GM12878 (cell line): Measurements from ENCODE around the gene GJC3. TPM values are rescaled to one million over a fixed set of nuclear protein-coding genes. Genes with fewer than 3 reads are reported as not detected.

Experiments
- ATAC-seq: fragments of 200-7000 bp; cut with Tn5 transposase; 3 replicates; pipeline ENCODE4 v1.9.1; 2020; ENCODE audit warnings: mild to moderate bottlenecking, moderate library complexity
- BruUV-seq: library from RNA; stranded (reverse); fragments of 400-500 nt; replicated peaks from 2 replicates; lab custom pipeline; 2021; lab: Mats Ljungman, UMichigan
- CTCF ChIA-PET: fragments of 300-600 bp; sonication (Branson Sonifier 250); formaldehyde crosslinking; extraction: SDS; loops from one replicate; lab custom pipeline; 2021; ENCODE audit warnings: inconsistent platforms; lab: Yijun Ruan, JAX
- POLR2A ChIA-PET: fragments of 350-600 bp; formaldehyde crosslinking; extraction: SDS; loops from one replicate; lab custom pipeline; 2021; ENCODE audit warnings: inconsistent platforms; lab: Charles Lee
- RAD21 ChIA-PET: fragments of 300-600 bp; sonication (Branson Sonifier 250); formaldehyde crosslinking; loops from one replicate; lab custom pipeline; 2023; ENCODE audit warnings: antibody characterized with exemption; ENCODE audit not compliant: unreplicated experiment; lab: Charles Lee
- SMC1A ChIA-PET: fragments of 300-600 bp; sonication (Branson Sonifier 250); formaldehyde crosslinking; loops from one replicate; lab custom pipeline; 2023; ENCODE audit not compliant: unreplicated experiment, uncharacterized antibody; lab: Charles Lee
- DNase-seq: peaks from one replicate; pipeline ENCODE4 v3.0.0-alpha.2; 2011; ENCODE audit warnings: low read depth, low spot score
- FAIRE-seq: peaks from 3 replicates; lab custom pipeline; 2011; peaks lifted over from hg19 to GRCh38; lab: Jason Lieb, UNC
- H2AFZ ChIP-seq: 2 replicates; pipeline ENCODE4 v1.6.0; 2011; ENCODE audit warnings: low read depth, low read length, control low read depth; ENCODE audit not compliant: control insufficient read depth
- H3K27ac ChIP-seq: 2 replicates; pipeline ENCODE4 v1.5.1; 2011; ENCODE audit warnings: control low read depth; ENCODE audit not compliant: control insufficient read depth, insufficient read depth
- H3K27me3 ChIP-seq, 2 experiments: replicated peaks in 1 of 2; 2 replicates each; pipeline versions ENCODE4 v1.6.0 to v1.6.1; 2011; ENCODE audit warnings: low read length in 1 of 2; ENCODE audit not compliant: control insufficient read depth in 2 of 2, insufficient read depth in 2 of 2
- H3K36me3 ChIP-seq, 2 experiments: 2 replicates each; pipeline ENCODE4 v1.5.1; 2011; ENCODE audit warnings: low read length in 1 of 2; ENCODE audit not compliant: control insufficient read depth in 2 of 2, insufficient read depth in 2 of 2
- H3K4me1 ChIP-seq: 2 replicates; pipeline ENCODE4 v1.6.1; 2011; ENCODE audit warnings: mild to moderate bottlenecking, low read length, moderate library complexity, mixed read lengths; ENCODE audit not compliant: control insufficient read depth, insufficient read depth
- H3K4me2 ChIP-seq: 2 replicates; pipeline ENCODE4 v1.6.0; 2011; ENCODE audit warnings: control low read depth; ENCODE audit not compliant: control insufficient read depth, insufficient read depth
- H3K4me3 ChIP-seq: fragments of 200-600 bp; sonication (generic); 2 replicates; pipeline ENCODE4 v1.5.1; 2016
- H3K79me2 ChIP-seq: 2 replicates; pipeline ENCODE4 v1.6.0; 2011; ENCODE audit warnings: low read length; ENCODE audit not compliant: control insufficient read depth, insufficient read depth
- H3K9ac ChIP-seq: 2 replicates; pipeline ENCODE4 v1.8.0; 2011; ENCODE audit warnings: low read length, control low read depth, mixed read lengths; ENCODE audit not compliant: control insufficient read depth, insufficient read depth
- H3K9me3 ChIP-seq: replicated peaks from 3 replicates; pipeline ENCODE4 v1.5.1; 2011; ENCODE audit warnings: mild to moderate bottlenecking, low read length; ENCODE audit not compliant: control insufficient read depth, insufficient read depth
- H4K20me1 ChIP-seq: 2 replicates; pipeline ENCODE4 v1.6.0; 2011; ENCODE audit not compliant: control insufficient read depth, insufficient read depth
- BMI1 ChIP-seq: fragments of 450-650 bp; IDR thresholded peaks from 2 replicates; pipeline ENCODE4 v1.6.1; 2016; ENCODE audit warnings: mild to moderate bottlenecking, moderate library complexity, borderline replicate concordance
- BRCA1 ChIP-seq: IDR thresholded peaks from 2 replicates; pipeline ENCODE4 v1.6.1; 2011; ENCODE audit warnings: low read depth, low read length, improper control_type of control experiment
- KLF5 ChIP-seq: fragments of 450-650 bp; IDR thresholded peaks from 2 replicates; pipeline ENCODE4 v1.6.1; 2014; ENCODE audit warnings: mild to moderate bottlenecking; ENCODE audit not compliant: partially characterized antibody
- LARP7 ChIP-seq: fragments of 450-650 bp; IDR thresholded peaks from 2 replicates; pipeline ENCODE4 v1.6.1; 2017; ENCODE audit warnings: mild to moderate bottlenecking
- MTA2 ChIP-seq: fragments of 450-650 bp; IDR thresholded peaks from 2 replicates; pipeline ENCODE4 v1.6.1; 2016; ENCODE audit warnings: low read depth, mild to moderate bottlenecking, moderate library complexity
- NRF1 ChIP-seq: conservative IDR thresholded peaks from 2 replicates; pipeline ENCODE4 v1.6.1; 2011; ENCODE audit warnings: mild to moderate bottlenecking, low read depth, low read length, improper control_type of control experiment
- POU2F2 ChIP-seq: IDR thresholded peaks from 3 replicates; pipeline ENCODE4 v1.6.1; 2011; ENCODE audit warnings: low read depth, mild to moderate bottlenecking, low read length, borderline replicate concordance
- RBBP5 ChIP-seq: fragments of 200-600 bp; sonication (generic); conservative IDR thresholded peaks from 2 replicates; pipeline ENCODE4 v1.6.1; 2016
- SIX5 ChIP-seq: IDR thresholded peaks from 2 replicates; pipeline ENCODE4 v1.6.1; 2011; ENCODE audit warnings: mild to moderate bottlenecking, low read depth, low read length, moderate library complexity; ENCODE audit not compliant: severe bottlenecking
- TARDBP ChIP-seq: IDR thresholded peaks from 2 replicates; pipeline ENCODE4 v1.6.1; 2016; ENCODE audit warnings: borderline replicate concordance
- TCF3 ChIP-seq: IDR thresholded peaks from 2 replicates; pipeline ENCODE4 v1.6.1; 2012; ENCODE audit warnings: low read depth, mild to moderate bottlenecking, low read length, borderline replicate concordance; ENCODE audit not compliant: insufficient read depth
- WGBS: methylation state at CpG from one replicate; pipeline ENCODE4 v1.1.6; 2016; ENCODE audit warnings: low lambda C conversion rate; ENCODE audit not compliant: insufficient replicate concordance, insufficient coverage; ENCODE audit errors: missing lambda C conversion rate; 5-methylcytosine and 5-hydroxymethylcytosine counted together
- in situ Hi-C: fragments of 300-500 bp; cut with MboI; formaldehyde crosslinking; loops from 9 replicates; pipeline ENCODE4 v1.14.3; 2018; ENCODE audit warnings: mixed read lengths
- intact Hi-C: fragments of 100-400 bp; cut with micrococcal nuclease; formaldehyde crosslinking; loops from one replicate; pipeline ENCODE4 v1.14.2; 2022; ENCODE audit not compliant: unreplicated experiment
- polyA plus RNA-seq, 11 experiments: library from polyadenylated mRNA; depleted of rRNA in 4 of 11; unstranded in 6 of 11; stranded (reverse) in 5 of 11; fragments of >200 nt; fragmentation: Nextera tagmentation in 4 of 11; fragmentation: Illumina TruSeq in 1 of 11; extraction: Ambion mirVana in 4 of 11; extraction: Trizol in 1 of 11; gene quantifications; 1 replicate in 1 of 11; 2 replicates in 10 of 11; pipeline versions ENCODE4 v1.2.1 to v1.2.3, GENCODE V29; 2011 to 2016; ENCODE audit warnings: inconsistent platforms in 2 of 11, missing spikeins in 2 of 11, low read depth in 1 of 11
- total RNA-seq, 4 experiments: library from RNA; depleted of rRNA in 3 of 4; stranded (reverse); fragments of >200 nt in 3 of 4; fragmentation: Illumina TruSeq in 1 of 4; extraction: Trizol in 1 of 4; gene quantifications; 2 replicates each; pipeline versions ENCODE4 v1.2.1 to v1.2.3, GENCODE V29; 2013 to 2021
- TF ChIP-seq, protein P1 (sequence below): IDR thresholded peaks from 2 replicates; pipeline ENCODE4 v1.6.1; 2011; ENCODE audit warnings: borderline replicate concordance, low read depth, mild to moderate bottlenecking, moderate library complexity, mixed read lengths, low read length; ENCODE audit not compliant: insufficient read depth; ENCODE audit errors: extremely low read length
- TF ChIP-seq, protein P2 (sequence below): IDR thresholded peaks from 2 replicates; pipeline ENCODE4 v1.6.1; 2012; ENCODE audit warnings: improper control_type of control experiment, low read depth, low read length; ENCODE audit not compliant: insufficient replicate concordance
- TF ChIP-seq, protein P3 (sequence below): IDR thresholded peaks from 2 replicates; pipeline ENCODE4 v1.6.1; 2011; ENCODE audit warnings: low read depth, mild to moderate bottlenecking, low read length, moderate library complexity, borderline replicate concordance; ENCODE audit errors: extremely low read depth

GJC3 gene
- total and polyA plus RNA-seq, 10 of the 15 experiments (the other 5 are each of a cell fraction or from before 2014, with no cell fraction given) = 0.06 to 0.18 (median 0.09) TPM; not detected in 6

DNA sequence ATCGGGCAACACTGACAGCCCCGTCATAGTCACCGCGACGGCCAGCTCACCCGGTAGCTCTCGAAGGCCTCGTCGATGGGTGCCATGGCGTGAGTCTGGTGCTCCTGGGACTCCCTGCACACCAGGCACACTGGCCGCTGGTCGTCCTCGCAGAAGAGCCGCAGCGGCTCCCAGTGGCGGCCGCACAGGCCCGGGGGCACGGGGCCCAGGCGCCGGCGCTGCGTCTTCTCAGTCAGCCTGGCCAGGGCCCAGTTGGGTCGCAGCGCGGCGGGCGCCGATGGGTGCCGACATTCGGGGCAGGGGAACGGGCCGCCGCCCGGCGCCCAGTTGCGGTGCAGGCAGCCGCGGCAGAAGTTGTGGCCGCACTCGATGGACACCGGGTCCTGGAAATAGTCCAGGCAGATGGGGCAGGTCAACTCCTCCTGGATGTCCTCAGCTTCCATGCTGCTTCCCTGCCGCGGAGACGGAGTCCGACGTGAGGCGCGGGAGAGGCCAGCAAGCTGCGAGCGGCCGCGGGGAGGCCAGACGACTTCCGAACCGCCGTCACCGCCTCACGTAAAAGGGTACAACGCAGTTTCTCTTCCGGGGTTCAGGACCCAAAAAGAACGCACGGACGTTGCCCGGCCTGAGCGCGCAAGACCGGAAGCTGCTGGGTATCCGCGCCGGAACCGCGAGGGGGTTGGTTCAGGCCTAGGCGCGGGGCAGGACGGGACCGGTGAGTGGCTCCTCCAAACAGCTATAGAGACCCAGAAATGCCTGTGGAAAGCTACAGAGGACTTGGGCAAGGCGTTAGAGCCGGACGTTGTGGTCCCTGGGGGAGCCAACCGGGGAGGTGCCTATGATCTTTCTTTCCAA, 10.2 kb downstream of the GJC3 start, which contains the start of gene TRIM4:
TRIM4 (minus strand) TSS at position 572 of the 855 bp plus-strand sequence; CDS start at position 443, 129 bp downstream.
- ChIA-PET RAD21 (interaction anchor here (0.9 to 2.8 kb wide), 8 partner anchors 71 to 362 kb away, joined by 3 to 11 read pairs (median 4); partner anchors contain the start of genes AP4M1 and ZKSCAN1), CTCF (interaction anchor here (0.6 to 9.7 kb wide), 17 partner anchors 10 to 552 kb away, joined by 3 to 178 read pairs (median 3); partner anchors contain the start of genes ZKSCAN1 and ZSCAN21), POLR2A (interaction anchor here (0.7 to 3.0 kb wide), 14 partner anchors 10 to 510 kb away, joined by 3 to 14 read pairs (median 4); partner anchors contain the start of genes BUD31, FAM200A, MCM7 and PDAP1), SMC1A (interaction anchor here (0.6 to 8.7 kb wide), 9 partner anchors 9 to 211 kb away, joined by 3 to 86 read pairs (median 4); partner anchors contain the start of gene MBLAC1)
- H3K27me3 ChIP-seq = no peaks in the 10 kb centered on the region
- WGBS = under 1% methylated on average over 81 of the region's 81 CpGs
- no peaks in the 10 kb centered on the region; the same call in 2 of the 3 replicates for H3K9me3 ChIP-seq
- H3K79me2 ChIP-seq = peaks cover 44% of the 10 kb centered on the region
- peak within 1 kb of the TSS; percentile 88 for H3K9ac ChIP-seq
- peak within 1 kb of the TSS; percentile 81 for H3K4me3 ChIP-seq
- in situ Hi-C loops (loop anchor here (5.0 kb wide), 1 partner anchor 73 kb away; no protein-coding TSS in a partner anchor), intact Hi-C loops (loop anchor here (5.0 to 10.0 kb wide), 2 partner anchors 128 to 166 kb away; partner anchors contain the start of genes COPS6, ZNF3 and ZSCAN21)
- peak; percentile 71 for FAIRE-seq
- H3K27ac ChIP-seq = peak within 1 kb of the TSS; percentile 79
- H3K36me3 ChIP-seq = no peaks in the 10 kb centered on the region; a peak in 2 of 4 replicates
- H3K4me1 ChIP-seq = no peaks in the 10 kb centered on the region
- H4K20me1 ChIP-seq = no peaks in the 10 kb centered on the region
- H2AFZ ChIP-seq = peak within 1 kb of the TSS; percentile 89
- peak; percentile 99 for ATAC-seq
- H3K4me2 ChIP-seq = peak within 1 kb of the TSS; percentile 90
- DNase-seq = peak; percentile 77
- TSS peak; percentile 68 for BruUV-seq
- no peak for TF ChIP-seq TARDBP
- TF ChIP-seq RBBP5 = no peak
- TF ChIP-seq TCF3 = no peak
- TF ChIP-seq, protein P1, sequence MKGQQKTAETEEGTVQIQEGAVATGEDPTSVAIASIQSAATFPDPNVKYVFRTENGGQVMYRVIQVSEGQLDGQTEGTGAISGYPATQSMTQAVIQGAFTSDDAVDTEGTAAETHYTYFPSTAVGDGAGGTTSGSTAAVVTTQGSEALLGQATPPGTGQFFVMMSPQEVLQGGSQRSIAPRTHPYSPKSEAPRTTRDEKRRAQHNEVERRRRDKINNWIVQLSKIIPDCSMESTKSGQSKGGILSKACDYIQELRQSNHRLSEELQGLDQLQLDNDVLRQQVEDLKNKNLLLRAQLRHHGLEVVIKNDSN = no peak
- 0 out of 2 replicates have a peak, but pooled peaks have one; percentile 20 for TF ChIP-seq BRCA1
- no peak for TF ChIP-seq BMI1
- TF ChIP-seq NRF1 = peak; percentile 34; the same call in 1 of the 2 replicates
- no peak for TF ChIP-seq SIX5
- TF ChIP-seq, protein P2, sequence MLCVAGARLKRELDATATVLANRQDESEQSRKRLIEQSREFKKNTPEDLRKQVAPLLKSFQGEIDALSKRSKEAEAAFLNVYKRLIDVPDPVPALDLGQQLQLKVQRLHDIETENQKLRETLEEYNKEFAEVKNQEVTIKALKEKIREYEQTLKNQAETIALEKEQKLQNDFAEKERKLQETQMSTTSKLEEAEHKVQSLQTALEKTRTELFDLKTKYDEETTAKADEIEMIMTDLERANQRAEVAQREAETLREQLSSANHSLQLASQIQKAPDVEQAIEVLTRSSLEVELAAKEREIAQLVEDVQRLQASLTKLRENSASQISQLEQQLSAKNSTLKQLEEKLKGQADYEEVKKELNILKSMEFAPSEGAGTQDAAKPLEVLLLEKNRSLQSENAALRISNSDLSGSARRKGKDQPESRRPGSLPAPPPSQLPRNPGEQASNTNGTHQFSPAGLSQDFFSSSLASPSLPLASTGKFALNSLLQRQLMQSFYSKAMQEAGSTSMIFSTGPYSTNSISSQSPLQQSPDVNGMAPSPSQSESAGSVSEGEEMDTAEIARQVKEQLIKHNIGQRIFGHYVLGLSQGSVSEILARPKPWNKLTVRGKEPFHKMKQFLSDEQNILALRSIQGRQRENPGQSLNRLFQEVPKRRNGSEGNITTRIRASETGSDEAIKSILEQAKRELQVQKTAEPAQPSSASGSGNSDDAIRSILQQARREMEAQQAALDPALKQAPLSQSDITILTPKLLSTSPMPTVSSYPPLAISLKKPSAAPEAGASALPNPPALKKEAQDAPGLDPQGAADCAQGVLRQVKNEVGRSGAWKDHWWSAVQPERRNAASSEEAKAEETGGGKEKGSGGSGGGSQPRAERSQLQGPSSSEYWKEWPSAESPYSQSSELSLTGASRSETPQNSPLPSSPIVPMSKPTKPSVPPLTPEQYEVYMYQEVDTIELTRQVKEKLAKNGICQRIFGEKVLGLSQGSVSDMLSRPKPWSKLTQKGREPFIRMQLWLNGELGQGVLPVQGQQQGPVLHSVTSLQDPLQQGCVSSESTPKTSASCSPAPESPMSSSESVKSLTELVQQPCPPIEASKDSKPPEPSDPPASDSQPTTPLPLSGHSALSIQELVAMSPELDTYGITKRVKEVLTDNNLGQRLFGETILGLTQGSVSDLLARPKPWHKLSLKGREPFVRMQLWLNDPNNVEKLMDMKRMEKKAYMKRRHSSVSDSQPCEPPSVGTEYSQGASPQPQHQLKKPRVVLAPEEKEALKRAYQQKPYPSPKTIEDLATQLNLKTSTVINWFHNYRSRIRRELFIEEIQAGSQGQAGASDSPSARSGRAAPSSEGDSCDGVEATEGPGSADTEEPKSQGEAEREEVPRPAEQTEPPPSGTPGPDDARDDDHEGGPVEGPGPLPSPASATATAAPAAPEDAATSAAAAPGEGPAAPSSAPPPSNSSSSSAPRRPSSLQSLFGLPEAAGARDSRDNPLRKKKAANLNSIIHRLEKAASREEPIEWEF = no peak
- TF ChIP-seq KLF5 = no peak
- TF ChIP-seq MTA2 = no peak
- peak; percentile 98 for TF ChIP-seq LARP7
- TF ChIP-seq, protein P3, sequence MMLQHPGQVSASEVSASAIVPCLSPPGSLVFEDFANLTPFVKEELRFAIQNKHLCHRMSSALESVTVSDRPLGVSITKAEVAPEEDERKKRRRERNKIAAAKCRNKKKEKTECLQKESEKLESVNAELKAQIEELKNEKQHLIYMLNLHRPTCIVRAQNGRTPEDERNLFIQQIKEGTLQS = no peak
- peak; percentile 44; the same call in 1 of the 3 replicates for TF ChIP-seq POU2F2
